Neural cell (in vitro differentiated cells): Measurements from ENCODE around the gene TK2. TPM values are rescaled to one million over a fixed set of nuclear protein-coding genes. Genes with fewer than 3 reads are reported as not detected.
"Not testable (repeated sequence)": the region's sequence is repeated elsewhere in the genome, so short reads cannot be mapped to it uniquely, and the experiment has no call there.

ENCODE experiments used
- H2AFZ ChIP-seq: fragments of 200-600, 300-800 bp; sonication (generic), shearing (Covaris generic); 2 replicates; pipeline ENCODE4 v1.6.0; 2014; ENCODE audit warnings: low read depth, mild to moderate bottlenecking, antibody characterized with exemption, low read length, moderate library complexity
- H3F3A ChIP-seq: fragments of 200-600 bp; shearing (Covaris generic); 2 replicates; pipeline ENCODE4 v1.6.1; 2016; ENCODE audit warnings: mild to moderate bottlenecking, moderate library complexity, mixed read lengths, antibody characterized with exemption, low read length; ENCODE audit not compliant: insufficient read depth, poor library complexity, severe bottlenecking
- H3K27ac ChIP-seq: fragments of 200-600, 300-800 bp; sonication (generic), shearing (Covaris generic); 2 replicates; pipeline ENCODE4 v1.5.1; 2014; ENCODE audit warnings: mild to moderate bottlenecking, low read length, moderate library complexity
- H3K27me3 ChIP-seq: fragments of 300-800, 200-600 bp; sonication (generic), shearing (Covaris generic); 2 replicates; pipeline ENCODE4 v1.6.0; 2014; ENCODE audit warnings: mild to moderate bottlenecking, low read depth, low read length, moderate library complexity; ENCODE audit not compliant: insufficient read depth
- H3K36me3 ChIP-seq: fragments of 300-800, 200-600 bp; sonication (generic), shearing (Covaris generic); 2 replicates; pipeline ENCODE4 v1.5.1; 2014; ENCODE audit warnings: mild to moderate bottlenecking, antibody characterized with exemption, low read length, moderate library complexity; ENCODE audit not compliant: insufficient read depth
- H3K4me2 ChIP-seq: fragments of 300-800, 200-600 bp; sonication (generic), shearing (Covaris generic); 2 replicates; pipeline ENCODE4 v1.6.0; 2014; ENCODE audit warnings: mild to moderate bottlenecking, low read length
- H3K4me3 ChIP-seq: fragments of 300-800, 200-600 bp; sonication (generic), shearing (Covaris generic); 2 replicates; pipeline ENCODE4 v1.5.1; 2014; ENCODE audit warnings: mild to moderate bottlenecking, low read length, moderate library complexity
- H3K79me2 ChIP-seq: fragments of 200-600 bp; shearing (Covaris generic); replicated peaks from 2 replicates; pipeline ENCODE4 v1.6.0; 2014; ENCODE audit warnings: mild to moderate bottlenecking, low read length, moderate library complexity; ENCODE audit not compliant: insufficient read depth
- H3K9ac ChIP-seq: fragments of 300-800, 200-600 bp; sonication (generic), shearing (Covaris generic); 2 replicates; pipeline ENCODE4 v1.6.1; 2016; ENCODE audit warnings: mild to moderate bottlenecking, low read length, mixed read lengths
- H3K9me2 ChIP-seq: fragments of 200-600 bp; shearing (Covaris generic); 2 replicates; pipeline ENCODE4 v1.6.1; 2016; ENCODE audit warnings: mild to moderate bottlenecking, low read length, mixed read lengths; ENCODE audit not compliant: insufficient read depth
- H3K9me3 ChIP-seq: fragments of 200-600, 300-800 bp; sonication (generic), shearing (Covaris generic); 2 replicates; pipeline ENCODE4 v1.6.1; 2016; ENCODE audit warnings: mild to moderate bottlenecking, mixed run types, low read length, moderate library complexity, mixed read lengths
- H4K20me1 ChIP-seq: fragments of 200-600 bp; shearing (Covaris generic); 2 replicates; pipeline ENCODE4 v1.6.1; 2016; ENCODE audit warnings: mild to moderate bottlenecking, mixed run types; ENCODE audit not compliant: insufficient read depth
- CTCF ChIP-seq: fragments of 450-650 bp; IDR thresholded peaks from 2 replicates; pipeline ENCODE4 v1.5.1; 2014; ENCODE audit warnings: antibody characterized with exemption, mild to moderate bottlenecking, moderate library complexity; ENCODE audit not compliant: poor library complexity, severe bottlenecking
- EP300 ChIP-seq: fragments of 450-650 bp; conservative IDR thresholded peaks from 2 replicates; pipeline ENCODE4 v1.6.1; 2014; ENCODE audit warnings: antibody characterized with exemption, mild to moderate bottlenecking, moderate library complexity; ENCODE audit not compliant: poor library complexity, severe bottlenecking
- EZH2 ChIP-seq: fragments of 200-600, 300-800 bp; shearing (Covaris generic), sonication (generic); IDR thresholded peaks from 2 replicates; pipeline ENCODE4 v1.6.1; 2014; ENCODE audit warnings: antibody characterized with exemption, low read length, borderline replicate concordance, mild to moderate bottlenecking; ENCODE audit not compliant: insufficient read depth, poor library complexity, severe bottlenecking
- MXI1 ChIP-seq: fragments of 450-650 bp; conservative IDR thresholded peaks from 2 replicates; pipeline ENCODE4 v1.6.1; 2014; ENCODE audit warnings: antibody characterized with exemption, mild to moderate bottlenecking; ENCODE audit not compliant: poor library complexity, severe bottlenecking
- POLR2AphosphoS5 ChIP-seq: IDR thresholded peaks from 2 replicates; pipeline ENCODE4 v1.6.1; 2012
- RAD21 ChIP-seq: fragments of 450-650 bp; conservative IDR thresholded peaks from 2 replicates; pipeline ENCODE4 v1.6.1; 2014; ENCODE audit warnings: antibody characterized with exemption, mild to moderate bottlenecking, moderate library complexity
- REST ChIP-seq: IDR thresholded peaks from 2 replicates; pipeline ENCODE4 v1.6.1; 2012; ENCODE audit warnings: borderline replicate concordance
- SMC3 ChIP-seq: fragments of 450-650 bp; conservative IDR thresholded peaks from 2 replicates; pipeline ENCODE4 v1.6.1; 2014; ENCODE audit warnings: antibody characterized with exemption, mild to moderate bottlenecking, moderate library complexity; ENCODE audit not compliant: poor library complexity
- TAF1 ChIP-seq: IDR thresholded peaks from 2 replicates; pipeline ENCODE4 v1.6.1; 2012; ENCODE audit warnings: low read depth
- polyA plus RNA-seq: library from polyadenylated mRNA; depleted of rRNA; stranded (reverse); fragments of >200 nt; gene quantifications from 2 replicates; pipeline ENCODE4 v1.2.3, GENCODE V29; 2014

TK2 gene
- polyA plus RNA-seq, 1 donor from 2014 or later, result 15.9 TPM

GRCh38 chr16:66569131-66569530, 19.2 kb upstream of the TK2 start:
- TF ChIP-seq SMC3, result no peak
- TF ChIP-seq MXI1, result no peak
- TF ChIP-seq EZH2, result no peak
- no peak for TF ChIP-seq TAF1
- TF ChIP-seq EP300, result no peak
- TF ChIP-seq CTCF, result no peak
- TF ChIP-seq POLR2AphosphoS5, result no peak
- no peak for TF ChIP-seq REST
- no peak for TF ChIP-seq RAD21
- no peaks in the 10 kb centered on the region for H3K9me2 ChIP-seq
- H2AFZ ChIP-seq, result no peak overlapping the region
- H3K27ac ChIP-seq, result no peak overlapping the region
- H3K27me3 ChIP-seq, result no peaks in the 10 kb centered on the region
- H3K4me2 ChIP-seq, result no peak overlapping the region
- no peak overlapping the region for H3K4me3 ChIP-seq
- H3K9me3 ChIP-seq, result no peaks in the 10 kb centered on the region
- no peaks in the 10 kb centered on the region for H3K79me2 ChIP-seq
- no peaks in the 10 kb centered on the region for H3K36me3 ChIP-seq
- H4K20me1 ChIP-seq, result no peaks in the 10 kb centered on the region
- H3K9ac ChIP-seq, result no peak overlapping the region
- no peaks in the 10 kb centered on the region for H3F3A ChIP-seq

GRCh38 chr16:66568355-66568754, 18.4 kb upstream of the TK2 start:
- Histone ChIP-seq H3K36me3 (no peaks in the 10 kb centered on the region), H3K4me2 (no peak overlapping the region), H3K9ac (no peak overlapping the region), H3K27ac (no peak overlapping the region), H3K9me2 (no peaks in the 10 kb centered on the region), H3K4me3 (no peak overlapping the region), H3K27me3 (no peaks in the 10 kb centered on the region), H3F3A (no peaks in the 10 kb centered on the region), H3K79me2 (no peaks in the 10 kb centered on the region), H4K20me1 (no peaks in the 10 kb centered on the region), H2AFZ (no peak overlapping the region), H3K9me3 (no peaks in the 10 kb centered on the region)
- no peak for TF ChIP-seq EP300
- no peak for TF ChIP-seq RAD21
- no peak for TF ChIP-seq REST
- no peak for TF ChIP-seq CTCF
- TF ChIP-seq TAF1, result no peak
- no peak for TF ChIP-seq EZH2
- TF ChIP-seq SMC3, result no peak
- no peak for TF ChIP-seq POLR2AphosphoS5
- TF ChIP-seq MXI1, result no peak

- not testable (repeated sequence) for H3F3A ChIP-seq, H3K36me3 ChIP-seq
Observed at GRCh38 chr16:66567270-66567669, 17.3 kb upstream of the TK2 start.

More at GRCh38 chr16:66567270-66567669, 17.3 kb upstream of the TK2 start:
- H3K27ac ChIP-seq, H4K20me1 ChIP-seq, H3K4me2 ChIP-seq, H3K9me3 ChIP-seq, H2AFZ ChIP-seq, H3K4me3 ChIP-seq, H3K9ac ChIP-seq, H3K27me3 ChIP-seq, H3K79me2 ChIP-seq, H3K9me2 ChIP-seq: not testable (repeated sequence)
